Left renal cortex interstitium (tissue), 4 donors: ENCODE measurements around the gene CACNG5. TPM values are rescaled to one million over a fixed set of nuclear protein-coding genes. Genes with fewer than 3 reads are reported as not detected.

ENCODE experiments used
- DNase-seq, 4 donors: peaks; one replicate each; pipeline ENCODE4 v3.0.0-alpha.2; 2013; ENCODE audit warnings: low read depth in 4 of 4, low spot score in 2 of 4, missing footprints in 1 of 4
- polyA plus RNA-seq, 4 donors: library from polyadenylated mRNA; unstranded; fragments of 120-200 nt; gene quantifications; one replicate each; pipeline ENCODE4 v1.2.1, GENCODE V29; 2013; ENCODE audit not compliant: insufficient read length in 4 of 4

The CACNG5 gene
- polyA plus RNA-seq, 4 donors = 1.8 to 5.3 (median 2.9) TPM

- DNase-seq = no peak
These were observed 13.6 kb downstream of the CACNG5 start for GRCh38 chr17:66848496-66848895.

- DNase-seq = no peak
These were observed 14.2 kb downstream of the CACNG5 start for GRCh38 chr17:66849032-66849655.

- no peak for DNase-seq
These were observed 15.1 kb downstream of the CACNG5 start for GRCh38 chr17:66849851-66850580.

- DNase-seq = no peak
These were observed 15.8 kb downstream of the CACNG5 start for GRCh38 chr17:66850692-66851091.

- DNase-seq = no peak
These were observed 20.3 kb downstream of the CACNG5 start for GRCh38 chr17:66855204-66855603.

- DNase-seq = no peak
These were observed 23.5 kb downstream of the CACNG5 start for GRCh38 chr17:66858226-66859083.

- no peak for DNase-seq
These were observed 24.4 kb downstream of the CACNG5 start for GRCh38 chr17:66859353-66859752.

- no peak for DNase-seq
These were observed 25.3 kb downstream of the CACNG5 start for GRCh38 chr17:66860204-66860603.

GRCh38 chr17:66863820-66864219 is 28.9 kb downstream of the CACNG5 start:
- no peak for DNase-seq

GRCh38 chr17:66865151-66865550 is 30.2 kb downstream of the CACNG5 start:
- DNase-seq = no peak

GRCh38 chr17:66873962-66874361 is 39.0 kb downstream of the CACNG5 start:
- no peak for DNase-seq

GRCh38 chr17:66884931-66885330 is 50.0 kb downstream of the CACNG5 start:
- no peak for DNase-seq

GRCh38 chr17:66885417-66885816 is 50.5 kb downstream of the CACNG5 start:
- no peak for DNase-seq

GRCh38 chr17:66889480-66890230 is 54.7 kb downstream of the CACNG5 start:
- DNase-seq = no peak

GRCh38 chr17:66892246-66892645 is 57.3 kb downstream of the CACNG5 start:
- no peak for DNase-seq

GRCh38 chr17:66893382-66893781 is 58.5 kb downstream of the CACNG5 start:
- DNase-seq = no peak

- no peak for DNase-seq
These were observed 58.9 kb downstream of the CACNG5 start for GRCh38 chr17:66893863-66894262.

GRCh38 chr17:66897141-66897540 is 62.2 kb downstream of the CACNG5 start:
- DNase-seq = no peak

- DNase-seq = no peak
These were observed 63.6 kb downstream of the CACNG5 start for GRCh38 chr17:66898536-66898935.

GRCh38 chr17:66900126-66901010 is 65.5 kb downstream of the CACNG5 start:
- no peak for DNase-seq
